Ovary (tissue), 3 donors: ENCODE data around the gene BACH2.

ENCODE experiments used
- EP300 ChIP-seq: sonication (generic); formaldehyde crosslinking; IDR thresholded peaks from one replicate; pipeline ENCODE4 v1.6.1; 2017; ENCODE audit warnings: antibody characterized with exemption
- POLR2A ChIP-seq: fragments of 450-650 bp; IDR thresholded peaks from one replicate; pipeline ENCODE4 v1.6.1; 2017; ENCODE audit warnings: antibody characterized with exemption, mild to moderate bottlenecking, moderate library complexity
- TF ChIP-seq, protein P1 (sequence below), 3 donors: fragments of 450-650 bp in 2 of 3; fragments of 200-600 bp in 1 of 3; IDR thresholded peaks; one replicate each; pipeline versions ENCODE4 v1.5.1 to v1.8.0; 2016 to 2022; ENCODE audit warnings: antibody characterized with exemption in 3 of 3, mild to moderate bottlenecking in 1 of 3
- donor health status: DM: no; HTN: no; CAD: no.

DNA sequence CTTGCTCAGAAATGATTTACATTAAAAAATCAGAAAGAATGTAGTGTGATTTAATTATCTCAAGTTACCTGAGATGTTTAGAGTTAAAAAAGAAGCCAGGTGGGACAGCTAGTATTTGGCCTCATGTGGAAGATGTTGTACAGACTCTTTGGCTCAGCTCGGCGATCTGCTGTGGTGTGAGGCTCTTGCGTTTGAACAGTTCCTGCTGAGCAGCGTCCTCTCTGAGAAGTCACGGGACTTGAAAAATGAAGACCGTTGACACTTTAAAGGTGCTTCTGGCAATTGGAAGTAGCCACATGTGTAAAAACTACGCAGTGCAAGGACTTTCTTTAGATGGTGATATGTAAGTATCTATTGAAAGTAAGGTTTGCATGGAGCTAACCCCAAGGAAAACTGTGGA lies 169.0 kb downstream of the BACH2 start:
- TF ChIP-seq, protein P1, sequence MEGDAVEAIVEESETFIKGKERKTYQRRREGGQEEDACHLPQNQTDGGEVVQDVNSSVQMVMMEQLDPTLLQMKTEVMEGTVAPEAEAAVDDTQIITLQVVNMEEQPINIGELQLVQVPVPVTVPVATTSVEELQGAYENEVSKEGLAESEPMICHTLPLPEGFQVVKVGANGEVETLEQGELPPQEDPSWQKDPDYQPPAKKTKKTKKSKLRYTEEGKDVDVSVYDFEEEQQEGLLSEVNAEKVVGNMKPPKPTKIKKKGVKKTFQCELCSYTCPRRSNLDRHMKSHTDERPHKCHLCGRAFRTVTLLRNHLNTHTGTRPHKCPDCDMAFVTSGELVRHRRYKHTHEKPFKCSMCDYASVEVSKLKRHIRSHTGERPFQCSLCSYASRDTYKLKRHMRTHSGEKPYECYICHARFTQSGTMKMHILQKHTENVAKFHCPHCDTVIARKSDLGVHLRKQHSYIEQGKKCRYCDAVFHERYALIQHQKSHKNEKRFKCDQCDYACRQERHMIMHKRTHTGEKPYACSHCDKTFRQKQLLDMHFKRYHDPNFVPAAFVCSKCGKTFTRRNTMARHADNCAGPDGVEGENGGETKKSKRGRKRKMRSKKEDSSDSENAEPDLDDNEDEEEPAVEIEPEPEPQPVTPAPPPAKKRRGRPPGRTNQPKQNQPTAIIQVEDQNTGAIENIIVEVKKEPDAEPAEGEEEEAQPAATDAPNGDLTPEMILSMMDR (IDR thresholded peaks at IDR 0.05) = no peak
- TF ChIP-seq POLR2A = no peak
- no peak for TF ChIP-seq EP300
